Midbrain (tissue), 1 donor: ENCODE measurements around the gene CNOT10.
"Not testable (repeated sequence)": the region's sequence is repeated elsewhere in the genome, so short reads cannot be mapped to it uniquely, and the experiment has no call there.

ENCODE experiments used
- DNase-seq: peaks from one replicate; lab custom pipeline; 2025; lab: John Stamatoyannopoulos, UW

CNOT10 gene

GRCh38 chr3:32696523-32696922 lies 11.5 kb downstream of the CNOT10 start:
- DNase-seq = no peak

- DNase-seq = no peak
Observed at GRCh38 chr3:32698506-32698905, 13.5 kb downstream of the CNOT10 start.

GRCh38 chr3:32699429-32699828 lies 14.4 kb downstream of the CNOT10 start:
- DNase-seq = no peak

GRCh38 chr3:32700244-32700643 lies 15.3 kb downstream of the CNOT10 start:
- no peak for DNase-seq

- DNase-seq = no peak
Observed at GRCh38 chr3:32703491-32703972, 18.5 kb downstream of the CNOT10 start.

GRCh38 chr3:32705232-32705631 lies 20.2 kb downstream of the CNOT10 start:
- no peak for DNase-seq

GRCh38 chr3:32706348-32707025 lies 21.5 kb downstream of the CNOT10 start:
- no peak for DNase-seq

GRCh38 chr3:32707026-32707370 lies 22.0 kb downstream of the CNOT10 start:
- DNase-seq = no peak

GRCh38 chr3:32708672-32709283 lies 23.8 kb downstream of the CNOT10 start:
- DNase-seq = no peak

GRCh38 chr3:32709346-32709745 lies 24.4 kb downstream of the CNOT10 start:
- DNase-seq = no peak

GRCh38 chr3:32712506-32713055 lies 27.6 kb downstream of the CNOT10 start:
- no peak for DNase-seq

GRCh38 chr3:32713181-32713580 lies 28.2 kb downstream of the CNOT10 start:
- DNase-seq = no peak

- no peak for DNase-seq
Observed at GRCh38 chr3:32719335-32719734, 34.3 kb downstream of the CNOT10 start.

GRCh38 chr3:32719931-32720330 lies 34.9 kb downstream of the CNOT10 start:
- no peak for DNase-seq

- no peak for DNase-seq
Observed at GRCh38 chr3:32725721-32726120, 40.7 kb downstream of the CNOT10 start.

- peak; percentile 12 for DNase-seq
Observed at GRCh38 chr3:32733631-32734229, 48.7 kb downstream of the CNOT10 start.

- no peak for DNase-seq
Observed at GRCh38 chr3:32734756-32735155, 49.8 kb downstream of the CNOT10 start.

- not testable (repeated sequence) for DNase-seq
Observed at GRCh38 chr3:32743470-32743869, 58.5 kb downstream of the CNOT10 start.

GRCh38 chr3:32743934-32744333 lies 58.9 kb downstream of the CNOT10 start:
- DNase-seq = no peak

GRCh38 chr3:32751377-32751776 lies 66.4 kb downstream of the CNOT10 start:
- DNase-seq = no peak

- no peak for DNase-seq
Observed at GRCh38 chr3:32755761-32756160, 70.8 kb downstream of the CNOT10 start.

- DNase-seq = no peak
Observed at GRCh38 chr3:32757618-32758374, 72.8 kb downstream of the CNOT10 start.
